WERI-Rb-1 (cell line): Measurements from ENCODE around the gene ADGRF1.
"Not testable (repeated sequence)": the region's sequence is repeated elsewhere in the genome, so short reads cannot be mapped to it uniquely, and the experiment has no call there.

ENCODE experiments used
- DNase-seq: peaks from one replicate; pipeline ENCODE4 v3.0.0-alpha.2; 2020
- H3K27ac ChIP-seq: fragments of 250-450 bp; sonication (Bioruptor Pico); 2 replicates; pipeline ENCODE4 v1.5.1; 2020; ENCODE audit warnings: mild to moderate bottlenecking, moderate library complexity
- H3K27me3 ChIP-seq: fragments of 250-450 bp; sonication (Bioruptor Pico); 2 replicates; pipeline ENCODE4 v1.5.1; 2021; ENCODE audit warnings: mild to moderate bottlenecking, low read depth, moderate library complexity; ENCODE audit not compliant: insufficient read depth, severe bottlenecking
- H3K36me3 ChIP-seq: fragments of 250-450 bp; sonication (Bioruptor Pico); 2 replicates; pipeline ENCODE4 v1.5.1; 2020; ENCODE audit warnings: mild to moderate bottlenecking, moderate library complexity
- H3K4me3 ChIP-seq: 2 replicates; pipeline ENCODE4 v1.5.1; 2011; ENCODE audit warnings: low read depth, mild to moderate bottlenecking, control low read depth, low read length
- H3K9me3 ChIP-seq: fragments of 250-450 bp; sonication (Bioruptor Pico); 2 replicates; pipeline ENCODE4 v1.5.1; 2021; ENCODE audit warnings: mild to moderate bottlenecking, moderate library complexity; ENCODE audit not compliant: severe bottlenecking
- TF ChIP-seq, protein P1 (sequence below): IDR thresholded peaks from 2 replicates; pipeline ENCODE4 v1.5.1; 2011; ENCODE audit warnings: low read depth, mild to moderate bottlenecking, control low read depth, inconsistent platforms, low read length

ADGRF1 gene

GRCh38 chr6:47042275-47042791 is at the start of gene ADGRF1:
Gene ADGRF1, minus strand, starts transcription at chr6:47042332. Its CDS starts 13,271 bp downstream, at chr6:47029061.
- no peak for DNase-seq
- no peaks in the 10 kb centered on the region for H3K9me3 ChIP-seq
- no peak within 1 kb of the TSS for H3K27ac ChIP-seq
- no peak within 1 kb of the TSS for H3K4me3 ChIP-seq
- H3K27me3 ChIP-seq = no peaks in the 10 kb centered on the region
- TF ChIP-seq, protein P1, sequence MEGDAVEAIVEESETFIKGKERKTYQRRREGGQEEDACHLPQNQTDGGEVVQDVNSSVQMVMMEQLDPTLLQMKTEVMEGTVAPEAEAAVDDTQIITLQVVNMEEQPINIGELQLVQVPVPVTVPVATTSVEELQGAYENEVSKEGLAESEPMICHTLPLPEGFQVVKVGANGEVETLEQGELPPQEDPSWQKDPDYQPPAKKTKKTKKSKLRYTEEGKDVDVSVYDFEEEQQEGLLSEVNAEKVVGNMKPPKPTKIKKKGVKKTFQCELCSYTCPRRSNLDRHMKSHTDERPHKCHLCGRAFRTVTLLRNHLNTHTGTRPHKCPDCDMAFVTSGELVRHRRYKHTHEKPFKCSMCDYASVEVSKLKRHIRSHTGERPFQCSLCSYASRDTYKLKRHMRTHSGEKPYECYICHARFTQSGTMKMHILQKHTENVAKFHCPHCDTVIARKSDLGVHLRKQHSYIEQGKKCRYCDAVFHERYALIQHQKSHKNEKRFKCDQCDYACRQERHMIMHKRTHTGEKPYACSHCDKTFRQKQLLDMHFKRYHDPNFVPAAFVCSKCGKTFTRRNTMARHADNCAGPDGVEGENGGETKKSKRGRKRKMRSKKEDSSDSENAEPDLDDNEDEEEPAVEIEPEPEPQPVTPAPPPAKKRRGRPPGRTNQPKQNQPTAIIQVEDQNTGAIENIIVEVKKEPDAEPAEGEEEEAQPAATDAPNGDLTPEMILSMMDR = no peak
- no peaks in the 10 kb centered on the region for H3K36me3 ChIP-seq

DNA sequence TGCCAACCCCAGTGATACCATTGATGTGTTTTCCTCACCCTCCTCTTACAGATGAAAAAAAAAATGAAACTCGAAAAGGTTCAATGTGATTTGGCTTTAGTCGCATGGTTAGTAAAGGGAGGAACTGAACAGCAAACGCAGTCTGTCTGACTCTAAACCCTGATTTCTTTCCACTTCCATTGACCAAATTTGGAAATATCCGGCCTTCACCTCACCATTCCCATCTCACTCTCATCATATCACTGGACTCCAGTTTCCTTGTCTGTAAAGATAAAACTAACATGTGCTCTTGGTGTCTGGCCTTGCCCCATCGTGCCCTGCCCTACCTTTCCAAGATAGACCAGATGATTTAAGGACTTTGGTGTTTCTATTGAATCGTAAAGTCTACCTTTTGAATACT is 48.7 kb upstream of the ADGRF1 start:
- H3K27me3 ChIP-seq = no peaks in the 10 kb centered on the region
- no peak overlapping the region for H3K4me3 ChIP-seq
- no peak overlapping the region for H3K27ac ChIP-seq
- no peaks in the 10 kb centered on the region for H3K36me3 ChIP-seq
- DNase-seq = no peak
- TF ChIP-seq, protein P1 = no peak
- no peaks in the 10 kb centered on the region for H3K9me3 ChIP-seq

DNA sequence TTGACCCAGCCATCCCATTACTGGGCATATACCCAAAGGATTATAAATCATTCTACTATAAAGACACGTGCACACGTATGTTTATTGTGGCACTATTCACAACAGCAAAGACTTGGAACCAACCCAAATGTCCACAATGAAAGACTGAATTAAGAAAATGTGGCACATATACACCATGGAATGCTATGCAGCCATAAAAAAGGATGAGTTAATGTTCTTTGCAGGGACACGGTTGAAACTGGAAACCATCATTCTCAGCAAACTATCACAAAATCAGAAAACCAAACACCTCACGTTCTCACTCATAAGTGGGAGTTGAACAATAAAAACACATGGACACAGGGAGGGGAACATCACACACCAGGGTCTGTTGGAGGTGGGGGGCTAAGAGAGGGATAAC is 47.3 kb upstream of the ADGRF1 start:
- not testable (repeated sequence) for DNase-seq, H3K27me3 ChIP-seq, H3K9me3 ChIP-seq, H3K36me3 ChIP-seq, H3K27ac ChIP-seq, H3K4me3 ChIP-seq

- H3K27ac ChIP-seq = no peak overlapping the region
- H3K9me3 ChIP-seq = no peaks in the 10 kb centered on the region
- TF ChIP-seq, protein P1 = no peak
- H3K4me3 ChIP-seq = no peak overlapping the region
- no peak for DNase-seq
- no peaks in the 10 kb centered on the region for H3K27me3 ChIP-seq
- no peaks in the 10 kb centered on the region for H3K36me3 ChIP-seq
Measured at GRCh38 chr6:47086051-47086770, 44.1 kb upstream of the ADGRF1 start.

DNA sequence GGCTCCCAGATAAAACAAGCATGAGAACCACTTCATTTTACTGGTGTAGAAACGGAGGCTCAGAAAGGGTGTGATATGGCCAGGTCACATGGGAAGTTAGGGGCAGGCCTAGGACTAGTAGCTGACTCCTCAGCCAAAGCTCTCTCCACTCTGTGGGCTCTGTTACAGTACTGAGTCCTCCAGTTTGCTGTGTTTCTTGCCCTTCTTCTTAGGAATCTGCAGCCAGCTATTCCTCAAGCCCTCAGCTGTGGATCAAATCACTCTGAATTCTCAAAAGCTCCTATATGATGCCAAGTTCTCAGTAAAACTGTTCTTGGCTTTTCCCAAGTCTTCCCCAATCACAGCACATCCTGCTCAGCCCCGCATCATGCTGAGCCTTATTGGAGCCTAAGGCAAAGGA is 42.5 kb upstream of the ADGRF1 start:
- Histone ChIP-seq H3K27me3 (no peaks in the 10 kb centered on the region), H3K9me3 (no peaks in the 10 kb centered on the region), H3K36me3 (no peaks in the 10 kb centered on the region), H3K27ac (no peak overlapping the region), H3K4me3 (no peak overlapping the region)
- TF ChIP-seq, protein P1 = no peak
- DNase-seq = no peak

GRCh38 chr6:47083586-47084047 is 41.5 kb upstream of the ADGRF1 start:
- DNase-seq = no peak
- no peak overlapping the region for H3K4me3 ChIP-seq
- H3K36me3 ChIP-seq = no peaks in the 10 kb centered on the region
- H3K27me3 ChIP-seq = no peaks in the 10 kb centered on the region
- no peaks in the 10 kb centered on the region for H3K9me3 ChIP-seq
- no peak overlapping the region for H3K27ac ChIP-seq
- TF ChIP-seq, protein P1 = no peak
